Naive B cell (primary cell): ENCODE results near the gene GZMH. TPM values are rescaled to one million over a fixed set of nuclear protein-coding genes. Genes with fewer than 3 reads are reported as not detected.
"Not testable (repeated sequence)": the region's sequence is repeated elsewhere in the genome, so short reads cannot be mapped to it uniquely, and the experiment has no call there.

Experiments used
- ATAC-seq, 2 donors: fragments of 150-1000 bp; cut with Tn5 transposase; 2 replicates each; pipeline ENCODE4 v1.10.0; 2021; ENCODE audit warnings: low read depth in 2 of 2, mild to moderate bottlenecking in 2 of 2, moderate library complexity in 2 of 2
- DNase-seq: peaks from one replicate; pipeline ENCODE4 v3.0.0; 2022
- H3K27ac Mint-ChIP-seq, 6 donors: one replicate each; pipeline ENCODE4 v1.8.0; 2020 to 2022; ENCODE audit warnings: mild to moderate bottlenecking in 6 of 6, mixed read lengths in 6 of 6, moderate library complexity in 5 of 6, inconsistent platforms in 2 of 6
- H3K27me3 Mint-ChIP-seq, 3 donors: one replicate each; pipeline ENCODE4 v1.8.0; 2021 to 2022; ENCODE audit warnings: mixed read lengths in 3 of 3, mild to moderate bottlenecking in 1 of 3
- H3K36me3 Mint-ChIP-seq, 2 donors: one replicate each; pipeline ENCODE4 v1.8.0; 2020 to 2022; ENCODE audit warnings: mixed read lengths in 2 of 2, inconsistent platforms in 1 of 2, mild to moderate bottlenecking in 1 of 2
- H3K4me1 Mint-ChIP-seq, 3 donors: one replicate each; pipeline ENCODE4 v1.8.0; 2020 to 2022; ENCODE audit warnings: mixed read lengths in 3 of 3, inconsistent platforms in 1 of 3, mild to moderate bottlenecking in 1 of 3, moderate library complexity in 1 of 3
- H3K4me3 Mint-ChIP-seq, 8 donors: one replicate each; pipeline ENCODE4 v1.8.0; 2020 to 2022; ENCODE audit warnings: mild to moderate bottlenecking in 8 of 8, mixed read lengths in 8 of 8, moderate library complexity in 8 of 8, inconsistent platforms in 2 of 8
- H3K9me3 Mint-ChIP-seq, 7 donors: one replicate each; pipeline ENCODE4 v1.8.0; 2020 to 2022; ENCODE audit warnings: mixed read lengths in 7 of 7, mild to moderate bottlenecking in 5 of 7, inconsistent platforms in 2 of 7, moderate library complexity in 1 of 7
- polyA plus RNA-seq, 6 donors: library from polyadenylated mRNA; unstranded; fragments of 300-500 nt; fragmentation: Illumina TruSeq; gene quantifications; one replicate each; pipeline ENCODE4 v1.2.3, GENCODE V29; 2021; ENCODE audit warnings: low read depth in 6 of 6

Gene GZMH
- 1 to 10 TPM in 4 of 6 donors, under 1 TPM in 1, not detected in 1; 0.65 to 4.0 (median 2.3) TPM for polyA plus RNA-seq

DNA sequence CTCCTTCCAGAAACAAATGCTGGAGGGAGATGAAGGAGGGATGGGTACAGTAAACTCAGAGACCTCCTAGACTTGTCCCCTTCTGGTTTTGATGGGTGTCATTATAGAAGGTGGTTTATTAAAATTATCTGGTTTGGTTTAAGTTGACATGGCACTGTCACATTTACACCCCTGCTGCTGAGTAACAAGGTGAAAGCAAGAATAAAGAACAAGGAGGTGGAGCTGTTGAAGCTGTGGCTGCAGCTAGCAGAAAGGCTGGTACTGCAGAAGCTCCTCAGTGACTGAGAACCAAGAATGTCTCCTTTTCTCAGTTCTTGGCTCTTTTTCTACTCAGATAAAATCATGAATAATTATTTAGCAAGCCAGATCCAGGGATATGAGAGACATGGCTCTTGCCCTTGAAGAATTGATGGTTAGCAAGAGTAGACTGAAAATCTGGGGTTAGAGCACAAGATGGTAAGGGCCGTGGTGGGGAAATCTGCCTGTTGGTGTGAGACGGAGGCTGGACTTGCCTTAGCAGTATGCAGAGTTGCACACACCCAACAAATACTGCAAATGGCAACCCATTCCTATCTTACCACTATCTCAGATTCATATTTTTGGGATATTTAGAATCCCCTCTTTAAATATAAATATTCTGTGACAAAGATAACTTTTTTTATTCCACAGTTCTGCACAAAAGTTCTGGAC, at the start of gene GZMH:
Gene GZMH, minus strand, starts transcription at position 31 of the 690 bp plus-strand sequence. CDS start 72 bp downstream, outside the sequence.
- ATAC-seq (no peak), DNase-seq (no peak)
- Mint-ChIP-seq H3K27ac (peak within 1 kb of the TSS in 4 of 6 donors; percentile 20 to 69 (median 30)), H3K9me3 (no peaks in the 10 kb centered on the region), H3K4me1 (peaks cover 26 to 36% (median 36%) of the 10 kb centered on the region in 3 donors), H3K4me3 (no peak within 1 kb of the TSS), H3K36me3 (no peaks in the 10 kb centered on the region), H3K27me3 (peaks cover 0 to 25% (median 5%) of the 10 kb centered on the region in 3 donors)

- H3K4me3 Mint-ChIP-seq, ATAC-seq, H3K27me3 Mint-ChIP-seq, H3K27ac Mint-ChIP-seq, DNase-seq: not testable (repeated sequence)
- H3K36me3 Mint-ChIP-seq: peaks cover 6 to 14% of the 10 kb centered on the region in 2 donors
- H3K4me1 Mint-ChIP-seq: peaks cover 16 to 31% (median 23%) of the 10 kb centered on the region in 3 donors
- peaks cover 5 to 46% (median 32%) of the 10 kb centered on the region in 7 donors for H3K9me3 Mint-ChIP-seq
These were observed 38.9 kb upstream of the GZMH start for GRCh38 chr14:24648361-24648760.

DNA sequence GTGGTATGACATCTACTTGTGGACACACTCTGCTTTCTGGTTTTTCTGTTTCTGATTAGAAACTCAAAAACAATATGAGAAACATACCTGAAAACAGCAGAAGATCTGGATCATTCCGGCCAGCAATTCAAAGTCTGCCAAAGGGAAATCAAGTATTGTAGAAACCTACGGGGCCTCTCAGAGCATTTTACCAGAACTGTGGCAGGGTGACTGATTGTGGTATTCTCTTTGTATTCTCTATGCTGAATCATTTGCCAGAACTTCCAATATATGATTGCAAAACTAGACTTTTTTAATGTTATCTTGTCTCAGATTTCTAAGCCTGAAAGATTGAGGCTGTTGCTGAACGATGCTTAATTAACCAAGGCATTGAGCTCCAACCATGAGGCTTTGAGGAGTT, 30.4 kb upstream of the GZMH start:
- Mint-ChIP-seq H3K36me3 (no peaks in the 10 kb centered on the region), H3K4me1 (peaks cover 0 to 2% (median 0%) of the 10 kb centered on the region in 3 donors), H3K27ac (peak overlapping the region in 2 of 6 donors; percentile 44 to 64), H3K9me3 (peaks cover 0 to 4% (median 0%) of the 10 kb centered on the region in 7 donors), H3K4me3 (no peak overlapping the region), H3K27me3 (peaks cover 0 to 19% (median 7%) of the 10 kb centered on the region in 3 donors)
- ATAC-seq: no peak
- no peak for DNase-seq

GRCh38 chr14:24639270-24639669, 29.8 kb upstream of the GZMH start:
- Mint-ChIP-seq H3K27me3 (peaks cover 3 to 22% (median 7%) of the 10 kb centered on the region in 3 donors), H3K9me3 (peaks cover 0 to 3% (median 0%) of the 10 kb centered on the region in 7 donors), H3K4me3 (no peak overlapping the region), H3K27ac (peak overlapping the region in 1 of 6 donors; percentile 69), H3K36me3 (no peaks in the 10 kb centered on the region), H3K4me1 (no peaks in the 10 kb centered on the region)
- ATAC-seq (no peak), DNase-seq (no peak)

- H3K9me3 Mint-ChIP-seq: peaks cover 0 to 3% (median 0%) of the 10 kb centered on the region in 7 donors
- peaks cover 0 to 8% (median 4%) of the 10 kb centered on the region in 3 donors for H3K4me1 Mint-ChIP-seq
- H3K27me3 Mint-ChIP-seq: peaks cover 3 to 20% (median 7%) of the 10 kb centered on the region in 3 donors
- no peaks in the 10 kb centered on the region for H3K36me3 Mint-ChIP-seq
- peak within 1 kb of the TSS in 3 of 6 donors; percentile 25 to 65 (median 64) for H3K27ac Mint-ChIP-seq
- H3K4me3 Mint-ChIP-seq: no peak within 1 kb of the TSS
- ATAC-seq (no peak), DNase-seq (no peak)
These were observed 24.7 kb upstream of the GZMH start, which contains the start of gene GZMB for GRCh38 chr14:24634158-24634557. Gene GZMB (minus strand): TSS chr14:24634190. CDS start chr14:24634160, 30 bp downstream.

DNA sequence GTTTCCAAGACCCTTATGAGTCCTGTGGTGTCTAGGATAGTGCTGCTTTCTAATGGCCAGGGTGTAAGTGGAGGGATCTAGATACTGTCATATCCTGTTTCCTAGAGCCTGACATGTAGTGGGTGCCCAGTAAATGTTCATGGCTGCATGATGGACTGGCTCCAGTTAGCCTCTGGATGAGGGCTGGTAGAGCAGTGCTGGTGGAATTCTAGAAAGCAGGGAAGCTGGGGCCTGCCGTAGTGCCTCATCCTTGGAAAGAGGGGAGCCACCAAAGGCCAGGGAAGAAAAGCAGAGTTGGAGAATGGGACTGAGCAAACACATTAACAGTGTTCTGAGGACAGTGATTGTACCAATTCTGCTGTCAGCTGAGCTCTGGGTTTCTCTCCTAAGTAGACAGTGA, 23.9 kb upstream of the GZMH start:
- Mint-ChIP-seq H3K36me3 (no peaks in the 10 kb centered on the region), H3K27ac (peak overlapping the region in 2 of 6 donors; percentile 25 to 65), H3K4me3 (no peak overlapping the region), H3K4me1 (peaks cover 0 to 8% (median 4%) of the 10 kb centered on the region in 3 donors), H3K9me3 (peaks cover 0 to 3% (median 0%) of the 10 kb centered on the region in 7 donors), H3K27me3 (peaks cover 3 to 16% (median 6%) of the 10 kb centered on the region in 3 donors)
- DNase-seq (no peak), ATAC-seq (no peak)

DNA sequence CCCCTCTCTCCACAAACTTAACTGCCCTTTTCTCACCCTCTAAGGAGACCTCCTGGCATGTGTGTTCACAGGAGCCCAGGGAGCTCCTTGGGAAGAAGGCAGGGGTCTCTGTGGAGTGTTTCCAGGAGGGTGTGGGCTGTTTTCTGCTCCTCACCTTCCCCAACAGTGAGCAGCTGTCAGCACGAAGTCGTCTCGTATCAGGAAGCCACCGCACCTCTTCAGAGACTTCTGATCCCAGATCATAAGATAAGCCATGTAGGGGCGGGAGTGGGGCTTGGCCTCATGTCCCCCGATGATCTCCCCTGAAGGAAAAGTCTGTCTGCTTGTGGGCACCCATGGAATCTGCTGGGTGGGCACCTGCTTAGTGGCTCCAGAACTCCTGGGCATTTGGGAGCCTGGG, 23.3 kb upstream of the GZMH start:
- ATAC-seq: no peak
- Mint-ChIP-seq H3K27me3 (peaks cover under 1 to 16% (median 3%) of the 10 kb centered on the region in 3 donors), H3K4me1 (peaks cover 0 to 8% (median 4%) of the 10 kb centered on the region in 3 donors), H3K9me3 (peaks cover 0 to 2% (median 0%) of the 10 kb centered on the region in 7 donors), H3K4me3 (peak overlapping the region in 1 of 8 donors; percentile 18), H3K36me3 (no peaks in the 10 kb centered on the region), H3K27ac (peak overlapping the region in 1 of 6 donors; percentile 64)
- DNase-seq: no peak

GRCh38 chr14:24632336-24632735, 22.9 kb upstream of the GZMH start:
- peaks cover 0 to 2% (median 0%) of the 10 kb centered on the region in 7 donors for H3K9me3 Mint-ChIP-seq
- no peak overlapping the region for H3K27ac Mint-ChIP-seq
- no peaks in the 10 kb centered on the region for H3K36me3 Mint-ChIP-seq
- DNase-seq (no peak), ATAC-seq (no peak)
- H3K4me1 Mint-ChIP-seq: peaks cover 0 to 8% (median 4%) of the 10 kb centered on the region in 3 donors
- peaks cover 3 to 16% (median 5%) of the 10 kb centered on the region in 3 donors for H3K27me3 Mint-ChIP-seq
- H3K4me3 Mint-ChIP-seq: peak overlapping the region in 1 of 8 donors; percentile 53

DNA sequence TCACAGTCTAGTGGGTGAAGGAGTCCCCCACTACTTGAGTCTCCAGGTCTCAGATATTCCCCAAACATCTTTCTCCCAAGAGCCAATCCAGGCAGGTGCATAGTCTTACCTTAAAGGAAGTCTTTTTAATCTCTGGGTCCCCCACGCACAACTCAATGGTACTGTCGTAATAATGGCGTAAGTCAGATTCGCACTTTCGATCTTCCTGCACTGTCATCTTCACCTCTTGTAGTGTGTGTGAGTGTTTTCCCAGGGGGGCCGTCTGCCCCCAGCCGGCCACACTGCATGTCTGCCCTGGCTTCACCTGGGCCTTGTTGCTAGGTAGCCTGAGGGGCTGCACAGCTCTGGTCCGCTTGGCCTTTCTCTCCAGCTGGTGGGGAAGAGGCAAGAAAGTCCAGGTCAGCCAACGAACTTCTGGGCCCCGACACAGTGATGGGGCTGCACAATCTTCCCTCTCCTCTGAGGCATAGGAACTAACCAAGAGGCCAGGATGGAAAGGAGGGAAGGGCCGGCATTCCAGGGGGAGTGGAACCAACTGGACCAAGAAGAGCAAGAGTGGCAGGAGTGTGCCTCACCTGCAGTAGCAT, 22.4 kb upstream of the GZMH start:
- Mint-ChIP-seq H3K27ac (no peak overlapping the region), H3K4me1 (peaks cover 0 to 8% (median 4%) of the 10 kb centered on the region in 3 donors), H3K9me3 (peaks cover 0 to 2% (median 0%) of the 10 kb centered on the region in 7 donors), H3K27me3 (peaks cover 3 to 16% (median 5%) of the 10 kb centered on the region in 3 donors), H3K36me3 (no peaks in the 10 kb centered on the region), H3K4me3 (peak overlapping the region in 1 of 8 donors; percentile 53)
- no peak for DNase-seq
- ATAC-seq: no peak

DNA sequence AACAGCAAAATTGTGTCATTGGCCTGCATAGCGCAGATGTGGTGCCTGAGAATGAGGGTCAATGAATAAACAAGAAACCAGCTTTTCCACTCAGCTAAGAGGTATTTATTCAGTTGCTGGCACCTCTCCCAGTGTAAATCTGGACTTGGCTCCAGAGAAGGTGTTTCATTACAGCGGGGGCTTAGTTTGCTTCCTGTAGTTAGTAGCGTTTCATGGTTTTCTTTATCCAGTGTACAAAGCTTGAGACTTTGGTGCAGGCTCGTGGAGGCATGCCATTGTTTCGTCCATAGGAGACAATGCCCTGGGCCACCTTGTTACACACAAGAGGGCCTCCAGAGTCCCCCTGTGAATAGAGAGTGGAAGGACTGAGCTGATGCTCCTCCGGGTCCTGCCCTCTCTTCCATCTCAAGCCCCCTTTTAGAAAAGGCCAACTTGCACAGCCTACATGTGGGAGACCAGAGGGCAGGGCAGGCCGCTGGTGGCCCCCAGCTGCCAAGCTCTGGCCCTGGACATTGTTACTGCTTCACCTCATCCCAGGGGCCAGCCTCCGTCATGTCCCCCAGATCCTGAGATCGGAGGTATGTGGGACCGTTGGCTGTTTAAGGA, 21.5 kb upstream of the GZMH start:
- H3K4me3 Mint-ChIP-seq: no peak overlapping the region
- H3K36me3 Mint-ChIP-seq: no peaks in the 10 kb centered on the region
- peaks cover 0 to 2% (median 0%) of the 10 kb centered on the region in 7 donors for H3K9me3 Mint-ChIP-seq
- no peak overlapping the region for H3K27ac Mint-ChIP-seq
- peaks cover 3 to 11% (median 5%) of the 10 kb centered on the region in 3 donors for H3K27me3 Mint-ChIP-seq
- DNase-seq (no peak), ATAC-seq (no peak)
- H3K4me1 Mint-ChIP-seq: peaks cover 0 to 8% (median 4%) of the 10 kb centered on the region in 3 donors

DNA sequence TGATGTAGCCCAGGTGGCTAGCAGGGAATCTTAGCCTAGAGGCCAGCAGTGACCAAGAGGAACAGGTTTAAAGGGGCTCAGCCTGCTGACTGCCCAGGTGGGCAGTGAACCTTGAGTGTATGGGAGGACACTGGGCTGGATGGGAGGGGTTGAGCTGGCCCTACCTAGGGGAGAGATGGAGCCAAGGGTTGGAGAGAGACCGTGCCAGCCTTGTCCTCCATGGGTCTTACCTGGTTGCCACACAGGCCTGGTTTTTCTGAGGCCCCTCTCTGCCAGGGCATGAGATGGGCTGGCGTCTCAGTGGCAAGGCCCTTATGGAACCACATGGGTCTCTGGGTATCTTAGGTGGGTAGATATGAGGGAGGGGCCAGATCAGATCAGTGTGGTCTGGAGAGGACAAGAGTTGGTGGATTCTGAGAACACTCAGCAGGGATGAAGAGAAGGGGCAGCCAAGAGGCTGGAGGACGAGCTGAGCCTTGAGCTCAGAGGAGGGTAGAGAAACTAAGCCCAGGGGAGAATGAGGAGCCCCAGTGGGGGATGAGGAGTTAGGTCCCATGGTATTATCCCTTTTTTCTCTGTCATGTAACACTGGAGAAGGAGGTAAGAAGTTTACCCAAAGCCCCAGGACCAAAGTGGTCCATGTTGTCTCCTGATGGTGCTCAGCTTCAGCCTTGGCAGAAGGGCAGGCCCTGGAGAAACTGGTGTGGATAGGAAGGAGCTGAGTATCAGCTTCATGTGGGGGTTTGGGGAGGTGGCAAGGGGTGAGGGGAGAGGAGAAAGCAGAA, 20.8 kb upstream of the GZMH start:
- peaks cover 0 to 2% (median 0%) of the 10 kb centered on the region in 7 donors for H3K9me3 Mint-ChIP-seq
- peaks cover 0 to 8% (median 4%) of the 10 kb centered on the region in 3 donors for H3K4me1 Mint-ChIP-seq
- ATAC-seq (no peak), DNase-seq (no peak)
- H3K27me3 Mint-ChIP-seq: peaks cover 3 to 11% (median 5%) of the 10 kb centered on the region in 3 donors
- H3K27ac Mint-ChIP-seq: peak overlapping the region in 4 of 6 donors; percentile 32 to 87 (median 63)
- no peak overlapping the region for H3K4me3 Mint-ChIP-seq
- no peaks in the 10 kb centered on the region for H3K36me3 Mint-ChIP-seq

DNA sequence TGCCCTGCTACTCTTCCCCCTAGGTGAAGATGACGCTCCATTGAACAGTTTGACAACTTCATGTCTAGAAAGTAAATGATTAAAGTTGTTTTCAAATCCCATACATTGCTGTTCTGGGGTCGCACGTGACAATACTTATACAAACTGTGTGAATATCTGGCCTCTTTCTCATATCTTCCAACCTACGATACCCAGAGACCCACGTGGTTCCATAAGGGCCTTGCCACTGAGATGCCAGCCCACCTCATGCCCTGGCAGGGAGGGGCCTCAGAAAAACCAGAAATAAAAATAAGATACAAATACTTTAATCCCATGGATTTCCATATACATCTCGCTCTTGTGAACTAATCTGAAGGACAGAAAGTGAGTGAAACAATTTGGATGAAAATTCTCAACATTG, 20.0 kb upstream of the GZMH start:
- DNase-seq (no peak), ATAC-seq (no peak)
- Mint-ChIP-seq H3K36me3 (no peaks in the 10 kb centered on the region), H3K9me3 (peaks cover 0 to 2% (median 0%) of the 10 kb centered on the region in 7 donors), H3K27ac (peak overlapping the region in 2 of 6 donors; percentile 3 to 44), H3K27me3 (peaks cover 3 to 13% (median 5%) of the 10 kb centered on the region in 3 donors), H3K4me3 (no peak overlapping the region), H3K4me1 (peaks cover 0 to 8% (median 4%) of the 10 kb centered on the region in 3 donors)
